ENCODE results near the gene PCDHA13. TPM values are rescaled to one million over a fixed set of nuclear protein-coding genes. Genes with fewer than 3 reads are reported as not detected.

Gene PCDHA13
- total and polyA plus RNA-seq, 2 of the 4 experiments (the other 2 are of a cell fraction) = not detected

Other genes starting within 250 kb of the PCDHA13 start
- 0.18 TPM in 1 of 2 replicates, not detected in the other for gene CD14, start 248.9 kb upstream of the PCDHA13 start, total RNA-seq (2012; rRNA removed)
- gene CD14, start 248.9 kb upstream of the PCDHA13 start, polyA plus RNA-seq (2012; rRNA removed) = 0.17 and 0.19 TPM in 2 replicates
- 4.2 and 6.6 TPM in 2 replicates for gene TMCO6, start 242.7 kb upstream of the PCDHA13 start, total RNA-seq (2012; rRNA removed)
- gene TMCO6, start 242.7 kb upstream of the PCDHA13 start, polyA plus RNA-seq (2012; rRNA removed) = 7.2 and 10.6 TPM in 2 replicates
- gene NDUFA2, start 234.5 kb upstream of the PCDHA13 start, total RNA-seq (2012; rRNA removed) = 20.4 and 30.0 TPM in 2 replicates
- gene NDUFA2, start 234.5 kb upstream of the PCDHA13 start, polyA plus RNA-seq (2012; rRNA removed) = 104 and 131 TPM in 2 replicates
- 137 and 143 TPM in 2 replicates for gene IK, start 234.3 kb upstream of the PCDHA13 start, total RNA-seq (2012; rRNA removed)
- gene IK, start 234.3 kb upstream of the PCDHA13 start, polyA plus RNA-seq (2012; rRNA removed) = 99.8 and 105 TPM in 2 replicates
- 19.2 and 20.4 TPM in 2 replicates for gene WDR55, start 217.2 kb upstream of the PCDHA13 start, total RNA-seq (2012; rRNA removed)
- 18.0 and 19.0 TPM in 2 replicates for gene WDR55, start 217.2 kb upstream of the PCDHA13 start, polyA plus RNA-seq (2012; rRNA removed)
- gene DND1, start 208.5 kb upstream of the PCDHA13 start, total RNA-seq (2012; rRNA removed) = under 0.01 TPM in 2 replicates
- 0.63 and 0.67 TPM in 2 replicates for gene DND1, start 208.5 kb upstream of the PCDHA13 start, polyA plus RNA-seq (2012; rRNA removed)
- 134 and 141 TPM in 2 replicates for gene HARS1, start 190.8 kb upstream of the PCDHA13 start, total RNA-seq (2012; rRNA removed)
- 89.3 and 97.6 TPM in 2 replicates for gene HARS1, start 190.8 kb upstream of the PCDHA13 start, polyA plus RNA-seq (2012; rRNA removed)
- gene HARS2, start 190.7 kb upstream of the PCDHA13 start, total RNA-seq (2012; rRNA removed) = 30.1 and 36.9 TPM in 2 replicates
- gene HARS2, start 190.7 kb upstream of the PCDHA13 start, polyA plus RNA-seq (2012; rRNA removed) = 26.5 and 33.0 TPM in 2 replicates
- gene ZMAT2, start 181.7 kb upstream of the PCDHA13 start, total RNA-seq (2012; rRNA removed) = 16.3 and 44.7 TPM in 2 replicates
- 32.2 and 41.2 TPM in 2 replicates for gene ZMAT2, start 181.7 kb upstream of the PCDHA13 start, polyA plus RNA-seq (2012; rRNA removed)
- under 0.01 TPM in 1 of 2 replicates, not detected in the other for gene PCDHA1, start 96.0 kb upstream of the PCDHA13 start, total RNA-seq (2012; rRNA removed)
- 0.05 and 0.07 TPM in 2 replicates for gene PCDHA1, start 96.0 kb upstream of the PCDHA13 start, polyA plus RNA-seq (2012; rRNA removed)
- gene PCDHA2, start 87.3 kb upstream of the PCDHA13 start, total RNA-seq (2012; rRNA removed) = not detected in 2 replicates
- gene PCDHA2, start 87.3 kb upstream of the PCDHA13 start, polyA plus RNA-seq (2012; rRNA removed) = not detected in 2 replicates
- under 0.01 TPM in 2 replicates for gene PCDHA3, start 81.1 kb upstream of the PCDHA13 start, total RNA-seq (2012; rRNA removed)
- 0.03 and 0.06 TPM in 2 replicates for gene PCDHA3, start 81.1 kb upstream of the PCDHA13 start, polyA plus RNA-seq (2012; rRNA removed)
- gene PCDHA4, start 75.1 kb upstream of the PCDHA13 start, total RNA-seq (2012; rRNA removed) = under 0.01 and 0.28 TPM in 2 replicates
- 0.02 TPM in 1 of 2 replicates, not detected in the other for gene PCDHA4, start 75.1 kb upstream of the PCDHA13 start, polyA plus RNA-seq (2012; rRNA removed)
- gene PCDHA5, start 60.5 kb upstream of the PCDHA13 start, total RNA-seq (2012; rRNA removed) = not detected in 2 replicates
- gene PCDHA5, start 60.5 kb upstream of the PCDHA13 start, polyA plus RNA-seq (2012; rRNA removed) = not detected in 2 replicates
- gene PCDHA6, start 54.2 kb upstream of the PCDHA13 start, total RNA-seq (2012; rRNA removed) = under 0.01 TPM in 1 of 2 replicates, not detected in the other
- 0.03 TPM in 1 of 2 replicates, not detected in the other for gene PCDHA6, start 54.2 kb upstream of the PCDHA13 start, polyA plus RNA-seq (2012; rRNA removed)
- gene PCDHA7, start 47.9 kb upstream of the PCDHA13 start, total RNA-seq (2012; rRNA removed) = under 0.01 and 0.18 TPM in 2 replicates
- 0.10 and 0.16 TPM in 2 replicates for gene PCDHA7, start 47.9 kb upstream of the PCDHA13 start, polyA plus RNA-seq (2012; rRNA removed)
- under 0.01 TPM in 1 of 2 replicates, not detected in the other for gene PCDHA8, start 40.9 kb upstream of the PCDHA13 start, total RNA-seq (2012; rRNA removed)
- 0.02 TPM in 1 of 2 replicates, not detected in the other for gene PCDHA8, start 40.9 kb upstream of the PCDHA13 start, polyA plus RNA-seq (2012; rRNA removed)
- under 0.01 TPM in 2 replicates for gene PCDHA9, start 33.7 kb upstream of the PCDHA13 start, total RNA-seq (2012; rRNA removed)
- not detected in 2 replicates for gene PCDHA9, start 33.7 kb upstream of the PCDHA13 start, polyA plus RNA-seq (2012; rRNA removed)
- under 0.01 TPM in 2 replicates for gene PCDHA10, start 26.2 kb upstream of the PCDHA13 start, total RNA-seq (2012; rRNA removed)
- 0.02 TPM in 1 of 2 replicates, not detected in the other for gene PCDHA10, start 26.2 kb upstream of the PCDHA13 start, polyA plus RNA-seq (2012; rRNA removed)
- under 0.01 TPM in 1 of 2 replicates, not detected in the other for gene PCDHA11, start 13.2 kb upstream of the PCDHA13 start, total RNA-seq (2012; rRNA removed)
- not detected in 2 replicates for gene PCDHA11, start 13.2 kb upstream of the PCDHA13 start, polyA plus RNA-seq (2012; rRNA removed)
- not detected in 2 replicates for gene PCDHA12, start 6.8 kb upstream of the PCDHA13 start, total RNA-seq (2012; rRNA removed)
- gene PCDHA12, start 6.8 kb upstream of the PCDHA13 start, polyA plus RNA-seq (2012; rRNA removed) = 0.03 TPM in 1 of 2 replicates, not detected in the other
- gene PCDHAC1, start 44.2 kb downstream of the PCDHA13 start, total RNA-seq (2012; rRNA removed) = under 0.01 TPM in 1 of 2 replicates, not detected in the other
- gene PCDHAC1, start 44.2 kb downstream of the PCDHA13 start, polyA plus RNA-seq (2012; rRNA removed) = not detected in 2 replicates
- gene PCDHAC2, start 84.4 kb downstream of the PCDHA13 start, total RNA-seq (2012; rRNA removed) = not detected in 2 replicates
- gene PCDHAC2, start 84.4 kb downstream of the PCDHA13 start, polyA plus RNA-seq (2012; rRNA removed) = not detected in 2 replicates
- gene PCDHB1, start 169.2 kb downstream of the PCDHA13 start, total RNA-seq (2012; rRNA removed) = not detected in 2 replicates
- not detected in 2 replicates for gene PCDHB1, start 169.2 kb downstream of the PCDHA13 start, polyA plus RNA-seq (2012; rRNA removed)
- 0.36 and 0.56 TPM in 2 replicates for gene PCDHB2, start 212.5 kb downstream of the PCDHA13 start, total RNA-seq (2012; rRNA removed)
- 0.46 and 0.65 TPM in 2 replicates for gene PCDHB2, start 212.5 kb downstream of the PCDHA13 start, polyA plus RNA-seq (2012; rRNA removed)
- under 0.01 and 0.18 TPM in 2 replicates for gene PCDHB3, start 218.3 kb downstream of the PCDHA13 start, total RNA-seq (2012; rRNA removed)
- gene PCDHB3, start 218.3 kb downstream of the PCDHA13 start, polyA plus RNA-seq (2012; rRNA removed) = 0.10 and 0.12 TPM in 2 replicates
- under 0.01 TPM in 1 of 2 replicates, not detected in the other for gene PCDHB4, start 239.7 kb downstream of the PCDHA13 start, total RNA-seq (2012; rRNA removed)
- 0.03 and 0.06 TPM in 2 replicates for gene PCDHB4, start 239.7 kb downstream of the PCDHA13 start, polyA plus RNA-seq (2012; rRNA removed)

All from IMR-90 (cell line).